OCI-LY7 (cell line): ENCODE data around the gene B3GAT3.

Experiments
- CTCF ChIP-seq: fragments of 200-600 bp; sonication (generic); conservative IDR thresholded peaks from 2 replicates; pipeline ENCODE4 v1.5.1; 2014; ENCODE audit warnings: mild to moderate bottlenecking, antibody characterized with exemption, low read length, moderate library complexity, mixed read lengths
- EZH2phosphoT487 ChIP-seq: fragments of 200-600 bp; sonication (generic); IDR thresholded peaks from 2 replicates; pipeline ENCODE4 v1.6.1; 2018; ENCODE audit warnings: low read depth, borderline replicate concordance, mild to moderate bottlenecking, mixed run types, antibody characterized with exemption, low read length, moderate library complexity, mixed read lengths

- TF ChIP-seq CTCF: no peak
- TF ChIP-seq EZH2phosphoT487: no peak
Measured at GRCh38 chr11:62648185-62648966, 26.6 kb upstream of the B3GAT3 start.
